Stimulated activated CD4-positive, alpha-beta T cell treated with anti-CD3 and anti-CD28 coated beads, Interleukin-12 subunit alpha, Interleukin-12 subunit beta, amount 100 ng/mL, for 4 hours (primary cell): ENCODE results near the gene ISCA2.

Source experiments
- DNase-seq: peaks from one replicate; pipeline ENCODE4 v3.0.0-alpha.2; 2020

The ISCA2 gene

DNA sequence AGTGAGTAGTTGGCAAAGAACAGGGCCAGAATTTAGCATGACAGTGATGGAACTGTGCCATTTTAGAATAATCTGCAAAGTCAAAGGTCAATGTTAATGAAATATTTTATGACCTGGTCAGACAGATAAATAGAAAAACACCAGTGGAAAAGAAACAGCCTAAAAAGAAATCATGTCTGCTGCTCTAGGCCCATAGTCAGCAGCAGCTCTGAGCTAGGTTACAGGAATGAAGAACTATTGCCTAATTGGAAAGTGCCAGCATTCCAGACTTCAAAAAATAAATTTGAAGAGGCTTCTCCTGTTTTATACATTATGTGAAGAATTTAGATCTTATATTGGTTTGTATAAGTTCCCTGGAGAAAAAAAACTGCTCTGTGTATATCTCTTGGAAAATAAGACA is 10.2 kb upstream of the ISCA2 start:
- DNase-seq, result no peak

GRCh38 chr14:74486164-74486563 is 7.4 kb upstream of the ISCA2 start:
- no peak for DNase-seq

DNA sequence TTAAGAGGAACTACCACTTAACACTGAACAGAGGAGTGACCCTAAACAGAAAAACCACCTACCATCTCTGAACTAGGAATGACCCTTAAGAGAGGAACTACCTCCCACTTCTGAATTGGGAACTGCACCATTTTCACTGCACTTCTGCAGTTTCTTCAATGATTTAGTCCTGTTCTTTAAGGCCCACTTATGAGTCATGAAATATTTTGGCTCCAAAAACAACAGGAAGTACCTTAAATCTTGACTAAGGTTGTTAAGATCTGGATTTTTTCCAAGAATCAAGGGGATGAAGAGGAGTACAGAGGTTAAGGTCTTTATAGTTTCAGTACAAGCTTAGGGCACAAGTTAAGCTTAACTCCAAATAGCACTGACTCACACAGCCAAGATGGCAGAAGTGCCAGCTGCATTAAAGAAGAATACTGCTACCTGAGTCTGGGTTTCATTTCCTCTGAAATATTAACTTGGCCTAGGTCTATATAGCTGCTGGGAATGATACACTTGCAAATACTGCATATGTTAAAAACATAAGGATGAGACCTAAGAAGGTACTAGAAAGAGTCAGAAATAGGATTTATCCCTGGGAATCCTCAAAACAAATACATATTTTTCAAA is 4.7 kb upstream of the ISCA2 start:
- DNase-seq, result no peak

DNA sequence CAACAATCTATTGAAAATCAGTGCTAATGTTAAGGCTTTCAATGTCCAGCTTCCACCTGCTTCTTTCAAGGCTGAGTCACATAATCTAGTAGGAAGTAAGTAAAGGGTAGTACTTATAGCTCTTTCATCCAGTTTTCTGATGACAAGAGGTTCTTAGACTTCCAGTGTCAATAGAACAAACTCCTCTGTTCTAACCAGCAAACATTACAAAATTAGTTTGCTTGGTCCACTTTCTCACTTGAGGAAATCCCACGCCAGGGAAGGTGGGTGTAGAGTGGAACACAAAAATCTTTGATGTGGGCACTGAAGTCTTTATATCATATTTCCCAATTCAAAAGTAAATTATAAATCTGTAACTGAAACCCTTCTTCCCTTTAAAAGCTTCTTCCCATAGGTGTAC is 3.1 kb upstream of the ISCA2 start:
- DNase-seq, result no peak

DNA sequence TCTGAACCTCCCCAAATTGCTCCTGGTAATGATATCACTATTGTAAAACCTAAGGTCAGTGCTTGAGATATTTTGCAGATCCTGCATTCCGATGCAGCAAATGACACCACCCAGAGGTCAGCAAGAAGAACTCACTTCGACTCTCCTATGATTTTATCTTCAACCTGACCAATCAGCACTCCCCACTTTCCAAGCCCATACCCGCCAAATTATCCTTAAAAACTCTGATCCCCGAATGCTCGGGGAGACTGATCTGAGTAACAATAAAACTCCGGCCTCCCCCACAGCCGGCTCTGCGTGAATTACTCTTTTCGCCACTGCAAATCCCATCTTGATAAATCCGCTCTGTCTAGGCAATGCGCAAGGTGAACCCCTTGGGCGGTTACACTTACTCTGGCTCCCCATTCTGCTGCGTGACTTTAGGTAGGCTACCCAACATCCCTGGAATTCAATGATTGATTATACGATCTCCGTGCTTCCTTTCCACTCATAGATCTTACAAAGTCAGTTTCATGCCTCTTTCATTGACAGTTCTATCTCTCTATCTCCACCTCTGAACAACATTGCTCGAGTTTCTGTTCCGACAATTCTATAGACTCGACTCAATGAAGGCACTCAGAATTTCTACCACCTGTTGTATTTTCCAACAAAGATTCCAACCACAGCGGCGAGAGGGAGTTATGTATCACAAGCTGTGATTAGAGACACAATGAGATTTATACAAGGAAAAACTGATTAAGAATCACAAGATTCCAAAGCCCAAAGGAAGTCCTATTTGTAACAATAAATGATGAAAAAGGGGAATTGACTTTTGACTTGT is 1.4 kb upstream of the ISCA2 start:
- no peak for DNase-seq

- no peak for DNase-seq
Measured at GRCh38 chr14:74492776-74493342, 706 bp upstream of the ISCA2 start, which contains the start of gene NPC2. TSS of gene NPC2 (minus strand) at chr14:74493305. CDS start at chr14:74493274, 31 bp downstream.

GRCh38 chr14:74495356-74495755 is 1.8 kb downstream of the ISCA2 start:
- no peak for DNase-seq

GRCh38 chr14:74500417-74501134 is 7.0 kb downstream of the ISCA2 start:
- DNase-seq, result no peak

DNA sequence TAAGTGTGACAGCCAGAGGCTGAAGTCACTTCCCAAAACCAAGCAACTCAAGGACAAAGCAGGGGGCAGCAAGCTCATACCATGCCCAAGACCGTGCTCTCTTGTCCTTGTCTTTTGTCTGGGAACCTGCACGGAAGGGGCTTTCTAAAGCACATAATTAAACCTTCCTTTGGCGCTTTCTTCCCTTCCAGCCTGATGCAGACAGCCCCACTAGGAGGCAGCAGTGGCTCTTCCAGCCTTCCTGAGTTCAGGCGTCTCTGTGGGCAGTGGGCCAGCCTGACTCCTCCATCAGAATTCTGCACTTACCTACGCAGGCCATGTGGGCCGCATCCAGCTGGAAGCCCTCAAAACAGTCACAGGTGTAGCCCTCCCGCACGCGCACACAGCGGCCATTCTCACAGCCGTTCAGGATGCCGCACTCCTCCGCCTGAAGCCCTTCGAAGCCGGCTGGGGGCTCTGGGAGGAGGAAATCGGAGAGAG is 7.6 kb downstream of the ISCA2 start:
- no peak for DNase-seq

DNA sequence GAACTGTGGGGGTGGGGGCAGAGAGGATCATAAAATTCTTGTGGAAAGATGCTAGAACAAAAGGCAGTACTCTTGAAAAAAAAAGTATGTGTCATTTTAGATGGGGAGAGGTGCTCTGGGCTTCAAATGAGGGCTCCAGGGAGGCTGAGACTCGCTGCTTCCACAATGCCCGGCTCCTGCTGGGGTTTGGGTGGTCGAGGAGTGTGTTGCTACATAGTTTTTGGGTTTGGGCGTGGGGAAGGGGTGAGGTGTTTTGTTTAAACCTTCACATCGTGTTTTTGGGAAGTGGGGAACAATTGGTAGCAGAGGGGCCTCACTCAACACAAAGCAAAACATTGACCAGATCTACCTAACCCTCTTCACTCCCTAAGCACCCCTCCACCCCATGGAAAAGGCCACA is 8.1 kb downstream of the ISCA2 start:
- DNase-seq, result no peak

- DNase-seq, result no peak
Measured at GRCh38 chr14:74502236-74503019, 8.9 kb downstream of the ISCA2 start.

DNA sequence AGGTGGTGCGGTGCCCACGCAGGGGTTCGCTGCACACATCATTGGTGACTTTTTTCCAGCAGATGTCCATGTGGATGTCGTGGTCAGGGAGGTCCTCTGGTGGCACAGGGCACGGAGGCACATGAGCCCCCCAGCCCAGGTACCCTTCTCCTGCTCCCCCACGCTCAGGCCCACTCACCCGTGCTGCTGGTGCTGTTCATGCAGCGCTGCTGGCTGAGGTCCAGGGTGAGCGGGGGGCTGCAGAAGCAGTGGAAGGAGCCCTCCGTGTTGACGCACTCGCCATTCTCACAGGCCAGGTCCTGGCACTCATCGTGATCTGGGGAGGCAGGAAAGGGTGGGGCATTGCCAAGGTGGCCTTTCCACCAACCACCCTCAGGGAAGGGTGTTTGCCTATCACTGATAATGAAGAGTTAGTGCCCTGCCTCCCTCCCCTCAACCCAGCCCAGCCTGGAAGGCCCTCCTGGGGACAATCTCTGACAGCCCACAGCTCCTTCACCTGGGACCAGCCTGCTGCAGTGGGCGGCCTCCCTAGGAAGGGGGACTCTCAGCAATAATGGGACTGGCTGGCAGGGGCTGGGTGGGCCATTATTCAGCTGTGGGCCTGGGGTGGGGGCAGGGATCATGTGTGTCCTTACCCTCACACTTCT is 9.8 kb downstream of the ISCA2 start:
- DNase-seq, result no peak

- no peak for DNase-seq
Measured at GRCh38 chr14:74503938-74504335, 10.4 kb downstream of the ISCA2 start.

DNA sequence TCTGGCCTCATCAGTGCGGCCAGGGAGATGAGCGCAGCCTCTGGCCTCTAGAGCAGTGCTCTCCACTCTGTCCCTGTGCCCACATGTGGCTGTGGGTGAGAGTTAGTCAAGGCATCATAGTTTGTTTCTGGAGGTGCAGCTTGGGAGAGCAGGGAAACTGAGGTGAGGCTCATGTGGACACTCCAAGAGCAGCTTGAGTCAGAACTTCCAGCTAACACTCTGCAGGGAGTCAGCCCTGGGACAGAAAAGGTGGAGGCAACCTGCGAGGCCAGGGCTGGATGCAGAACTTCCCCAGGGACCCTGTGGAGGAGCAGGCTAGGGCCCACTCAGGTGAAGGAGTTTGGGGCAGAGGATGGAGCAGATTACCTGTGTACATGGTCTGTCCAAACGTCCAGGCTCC is 10.8 kb downstream of the ISCA2 start:
- no peak for DNase-seq

- DNase-seq, result no peak
Measured at GRCh38 chr14:74504874-74505720, 11.5 kb downstream of the ISCA2 start.

DNA sequence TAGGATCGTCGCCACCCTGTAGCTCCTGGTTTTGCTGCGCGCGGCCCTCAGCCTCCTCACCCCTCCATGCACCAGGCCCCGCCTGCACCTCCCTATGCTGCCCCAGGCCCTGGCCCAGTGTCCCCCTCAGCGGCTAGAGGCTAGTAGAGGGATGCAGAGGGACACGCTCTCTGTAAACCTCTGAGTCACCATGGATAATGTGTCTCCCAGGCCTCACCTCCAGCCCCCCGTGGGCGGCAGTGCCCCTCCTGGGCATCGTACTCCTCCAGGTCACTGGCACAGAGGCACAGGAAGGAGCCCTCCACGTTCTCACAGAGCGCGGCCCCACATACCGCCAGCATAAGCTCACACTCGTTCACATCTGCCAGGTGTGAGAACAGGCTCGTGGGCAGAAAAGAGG is 12.3 kb downstream of the ISCA2 start:
- no peak for DNase-seq

DNA sequence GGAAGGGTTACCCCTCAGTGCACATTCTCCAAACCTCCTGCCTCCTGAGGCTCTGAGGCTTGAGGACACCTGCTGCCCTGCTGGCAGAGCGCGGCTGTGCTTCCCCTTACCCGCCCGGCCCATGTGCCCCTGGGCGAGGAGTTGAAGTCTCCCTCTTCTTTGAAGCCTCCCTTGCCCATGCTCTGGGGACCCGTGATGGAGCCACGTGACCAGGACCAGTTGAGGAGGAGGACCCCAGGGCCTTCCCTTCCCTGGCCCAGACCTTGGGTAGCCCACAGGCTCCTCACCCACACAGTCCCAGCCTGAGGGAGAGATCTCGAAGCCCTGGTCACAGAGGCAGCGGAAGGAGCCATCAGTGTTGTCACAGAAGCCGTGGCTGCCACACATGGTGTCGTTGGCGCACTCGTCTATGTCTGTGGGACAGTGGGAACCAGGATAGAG is 12.9 kb downstream of the ISCA2 start:
- DNase-seq, result no peak

DNA sequence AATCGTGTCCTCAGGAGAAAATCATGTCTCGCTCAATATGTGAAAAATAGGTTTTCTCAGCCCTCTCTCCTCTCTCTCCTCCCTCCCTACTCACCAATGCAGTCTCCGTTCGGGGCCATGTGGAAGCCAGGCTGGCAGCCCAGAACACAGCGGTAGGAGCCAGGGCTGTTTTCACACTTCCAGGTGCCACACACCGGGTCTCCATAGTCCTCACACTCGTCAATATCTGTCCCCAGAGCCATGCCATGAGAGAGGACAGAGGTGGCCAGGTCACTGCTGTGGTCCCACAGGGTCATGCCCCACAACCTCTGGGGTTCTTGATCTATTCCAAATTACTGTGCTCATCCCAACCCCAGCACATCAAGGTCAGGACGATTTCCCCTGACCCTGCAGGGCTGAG is 13.5 kb downstream of the ISCA2 start:
- DNase-seq, result no peak

GRCh38 chr14:74507840-74508239 is 14.3 kb downstream of the ISCA2 start:
- no peak for DNase-seq

GRCh38 chr14:74508292-74508731 is 14.7 kb downstream of the ISCA2 start:
- DNase-seq, result no peak

DNA sequence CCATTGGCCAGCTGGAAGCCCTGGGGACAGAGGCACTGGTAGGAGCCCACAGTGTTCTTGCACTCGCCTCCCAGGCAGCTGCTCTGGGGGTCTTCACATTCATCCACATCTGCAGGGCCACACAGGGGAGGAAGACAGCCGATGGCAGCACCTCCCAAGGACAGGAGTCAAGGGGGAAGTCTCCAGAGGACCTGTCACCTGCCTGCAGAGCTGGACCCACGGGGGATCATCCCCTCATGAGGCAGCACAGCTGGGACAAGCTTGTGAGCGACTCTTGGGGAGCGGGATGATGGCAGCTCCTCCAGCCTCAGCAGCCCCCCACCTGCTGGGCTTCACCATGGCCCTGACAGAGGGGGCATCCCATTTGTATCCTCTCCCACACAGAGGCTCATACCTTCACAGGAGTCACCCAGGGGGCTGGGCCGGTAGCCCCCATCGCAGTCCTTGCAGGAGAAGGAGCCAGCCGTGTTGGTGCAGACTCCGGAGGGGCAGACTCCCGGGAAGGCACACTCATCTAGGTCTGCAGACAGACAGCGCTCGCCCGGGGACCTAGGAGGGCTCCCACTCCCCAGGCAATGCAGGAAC is 15.4 kb downstream of the ISCA2 start:
- no peak for DNase-seq
